Nephron progenitor cell (in vitro differentiated cells): ENCODE data around the gene HUWE1.

Source experiments
- DNase-seq: peaks from one replicate; pipeline ENCODE4 v3.0.0; 2021
- H3K27ac Mint-ChIP-seq: 2 replicates; pipeline ENCODE4 v1.8.0; 2021; ENCODE audit warnings: mild to moderate bottlenecking, moderate library complexity, mixed read lengths
- H3K27me3 Mint-ChIP-seq: 2 replicates; pipeline ENCODE4 v1.8.0; 2021; ENCODE audit warnings: mild to moderate bottlenecking, low read depth, mixed read lengths; ENCODE audit not compliant: poor library complexity
- H3K36me3 Mint-ChIP-seq: 2 replicates; pipeline ENCODE4 v1.8.0; 2021; ENCODE audit warnings: low read depth, mixed read lengths
- H3K4me1 Mint-ChIP-seq: 2 replicates; pipeline ENCODE4 v1.8.0; 2021; ENCODE audit warnings: mixed read lengths
- H3K4me3 Mint-ChIP-seq: 2 replicates; pipeline ENCODE4 v1.8.0; 2021; ENCODE audit warnings: mild to moderate bottlenecking, moderate library complexity, mixed read lengths
- H3K9me3 Mint-ChIP-seq: 2 replicates; pipeline ENCODE4 v1.8.0; 2021; ENCODE audit warnings: mild to moderate bottlenecking, moderate library complexity, mixed read lengths
- CTCF ChIP-seq: fragments of 200-600 bp; sonication (generic); IDR thresholded peaks from 2 replicates; pipeline ENCODE4 v1.5.0; 2021; ENCODE audit warnings: antibody characterized with exemption

The HUWE1 gene

DNA sequence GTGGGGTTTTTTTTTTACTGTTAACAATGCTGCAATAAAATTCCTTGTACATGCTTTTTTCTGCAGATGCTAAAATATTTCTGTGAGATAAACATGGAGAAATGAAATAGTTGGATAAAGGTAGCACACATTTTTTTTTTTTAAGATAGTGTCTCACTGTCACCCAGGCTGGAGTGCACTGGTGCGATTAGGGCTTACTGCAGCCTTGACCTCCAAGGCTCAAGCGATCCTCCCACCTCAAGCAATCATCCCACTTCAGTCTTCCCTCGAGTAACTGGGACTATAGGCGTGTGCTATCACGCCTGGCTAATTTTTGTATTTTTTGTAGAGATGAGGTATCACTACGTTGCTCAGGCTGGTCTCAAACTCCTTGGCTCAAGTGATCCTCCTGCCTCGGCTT, 1.8 kb upstream of the HUWE1 start:
- H3K9me3 Mint-ChIP-seq = peaks cover 48% of the 10 kb centered on the region
- H3K27me3 Mint-ChIP-seq = peaks cover 12% of the 10 kb centered on the region

DNA sequence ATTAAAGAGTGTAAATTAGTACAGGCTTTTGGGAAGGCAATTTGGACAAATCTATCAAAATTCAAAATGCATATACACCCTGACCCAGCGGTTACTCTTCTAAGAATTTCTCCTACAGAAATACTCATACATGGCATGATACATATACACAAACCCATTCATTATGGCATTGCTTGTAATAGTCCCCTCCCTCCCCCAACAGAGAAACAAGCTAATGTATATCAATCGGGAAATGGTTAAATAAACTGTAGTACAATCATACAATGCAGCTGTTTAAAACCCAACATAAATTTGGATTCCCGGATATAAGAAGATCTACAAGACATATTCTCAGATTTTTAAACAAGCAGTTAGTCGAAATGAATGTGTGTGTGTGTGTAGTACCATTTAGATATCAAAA, 808 bp downstream of the HUWE1 start:
- Mint-ChIP-seq H3K9me3 (peaks cover 53% of the 10 kb centered on the region), H3K27ac (peak overlapping the region; percentile 71), H3K4me1 (peaks cover 23% of the 10 kb centered on the region), H3K36me3 (peaks cover 9% of the 10 kb centered on the region), H3K27me3 (peaks cover 4% of the 10 kb centered on the region), H3K4me3 (peak overlapping the region; percentile 96)
- TF ChIP-seq CTCF = no peak
- DNase-seq = no peak

More for the DNA sequence above, 1.8 kb upstream of the HUWE1 start:
- peak; percentile 6 for DNase-seq
- no peak for TF ChIP-seq CTCF
- Mint-ChIP-seq H3K4me1 (peaks cover 8% of the 10 kb centered on the region), H3K27ac (no peak overlapping the region), H3K36me3 (no peaks in the 10 kb centered on the region), H3K4me3 (no peak overlapping the region)

- Mint-ChIP-seq H3K4me1 (peaks cover 23% of the 10 kb centered on the region), H3K27ac (peak overlapping the region; percentile 99), H3K36me3 (peaks cover 17% of the 10 kb centered on the region), H3K27me3 (peaks cover 3% of the 10 kb centered on the region), H3K4me3 (peak overlapping the region; percentile 96), H3K9me3 (peaks cover 50% of the 10 kb centered on the region)
- peak; percentile 83 for DNase-seq
- no peak for TF ChIP-seq CTCF
Observed at GRCh38 chrX:53684415-53685192, 1.9 kb downstream of the HUWE1 start.

GRCh38 chrX:53683556-53684414, 2.7 kb downstream of the HUWE1 start:
- no peak for TF ChIP-seq CTCF
- Mint-ChIP-seq H3K36me3 (peaks cover 22% of the 10 kb centered on the region), H3K4me1 (peaks cover 23% of the 10 kb centered on the region), H3K27me3 (peaks cover 3% of the 10 kb centered on the region), H3K27ac (peak overlapping the region; percentile 99), H3K4me3 (peak overlapping the region; percentile 96), H3K9me3 (peaks cover 46% of the 10 kb centered on the region)
- DNase-seq = peak; percentile 82

DNA sequence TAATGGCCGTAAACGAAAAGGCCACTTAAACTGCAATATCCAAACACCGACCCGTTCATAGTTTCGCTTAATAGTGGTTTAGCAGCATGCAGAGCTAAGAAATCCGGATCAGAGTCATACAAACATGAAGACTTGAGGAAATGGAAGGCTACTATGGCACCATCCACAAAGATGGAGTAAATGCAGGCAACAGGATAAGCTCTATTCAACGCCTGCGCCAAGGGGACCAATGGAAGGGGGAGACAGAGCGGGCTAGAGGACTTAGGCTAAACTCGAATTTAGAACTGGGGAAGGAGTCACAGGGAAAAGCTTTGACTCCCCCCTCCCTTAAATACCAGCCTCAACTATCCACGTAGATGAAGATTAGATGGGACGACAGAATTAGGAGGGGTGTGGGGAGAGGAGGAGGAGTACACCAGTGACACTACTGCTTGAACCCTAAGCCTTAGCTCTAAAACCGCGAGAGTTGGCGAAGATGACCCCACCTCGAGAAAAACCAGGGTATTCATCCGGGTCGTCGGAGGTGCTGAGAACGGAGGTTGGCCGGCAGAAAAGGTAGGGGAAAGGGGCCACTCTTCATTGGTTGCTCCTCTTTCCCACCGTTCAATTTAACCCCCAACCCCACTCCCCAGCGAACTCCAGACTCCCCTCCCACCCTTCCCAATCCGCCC, 3.5 kb downstream of the HUWE1 start:
- peak overlapping the region; percentile 99 for H3K27ac Mint-ChIP-seq
- H3K36me3 Mint-ChIP-seq = peaks cover 29% of the 10 kb centered on the region
- H3K4me3 Mint-ChIP-seq = peak overlapping the region; percentile 96
- H3K4me1 Mint-ChIP-seq = peaks cover 16% of the 10 kb centered on the region
- peaks cover 3% of the 10 kb centered on the region for H3K27me3 Mint-ChIP-seq
- TF ChIP-seq CTCF = no peak
- peaks cover 46% of the 10 kb centered on the region for H3K9me3 Mint-ChIP-seq
- peak; percentile 36 for DNase-seq
